Panc1 (cell line): ENCODE data around the gene HAL. TPM values are rescaled to one million over a fixed set of nuclear protein-coding genes. Genes with fewer than 3 reads are reported as not detected.

Source experiments
- ATAC-seq: fragments of 200-7000 bp; cut with Tn5 transposase; 2 replicates; pipeline ENCODE4 v1.9.1; 2020; ENCODE audit warnings: mild to moderate bottlenecking, moderate library complexity
- BruUV-seq: library from RNA; stranded (reverse); fragments of 400-500 nt; replicated peaks from 2 replicates; lab custom pipeline; 2021; lab: Mats Ljungman, UMichigan
- CTCF ChIA-PET: fragments of 300-600 bp; sonication (Branson Sonifier 250); formaldehyde crosslinking; loops from one replicate; lab custom pipeline; 2022; ENCODE audit warnings: antibody characterized with exemption; lab: Charles Lee
- POLR2A ChIA-PET: fragments of 300-600 bp; sonication (Branson Sonifier 250); formaldehyde crosslinking; loops from one replicate; lab custom pipeline; 2022; ENCODE audit warnings: antibody characterized with exemption; lab: Charles Lee
- DNase-seq: peaks from one replicate; pipeline ENCODE4 v3.0.0-alpha.2; 2010; ENCODE audit warnings: low read depth, low spot score
- H3K27ac ChIP-seq: 2 replicates; pipeline ENCODE4 v1.5.1; 2011; ENCODE audit warnings: mild to moderate bottlenecking, low read length, inconsistent platforms
- H3K27me3 ChIP-seq: fragments of 200-500 bp; sonication (Bioruptor generic); 2 replicates; pipeline ENCODE4 v1.6.0; 2014; ENCODE audit warnings: low read length, inconsistent platforms; ENCODE audit not compliant: control insufficient read depth, insufficient read depth
- H3K36me3 ChIP-seq: fragments of 200-500 bp; sonication (Bioruptor generic); 2 replicates; pipeline ENCODE4 v1.5.1; 2014; ENCODE audit warnings: inconsistent platforms, mild to moderate bottlenecking, low read length, moderate library complexity; ENCODE audit not compliant: control insufficient read depth, insufficient read depth
- H3K4me1 ChIP-seq: 2 replicates; pipeline ENCODE4 v1.5.1; 2011; ENCODE audit warnings: inconsistent platforms, mild to moderate bottlenecking, low read length, moderate library complexity; ENCODE audit not compliant: control insufficient read depth, insufficient read depth
- H3K4me3 ChIP-seq, 2 experiments: 2 replicates each; pipeline ENCODE4 v1.5.1; 2011 to 2012; ENCODE audit warnings: low read depth in 2 of 2, low read length in 2 of 2, mild to moderate bottlenecking in 2 of 2, inconsistent platforms in 1 of 2, moderate library complexity in 1 of 2
- H3K9me3 ChIP-seq: fragments of 200-500 bp; sonication (Bioruptor generic); 2 replicates; pipeline ENCODE4 v1.5.1; 2014; ENCODE audit warnings: low read depth, mild to moderate bottlenecking, inconsistent platforms, low read length, moderate library complexity; ENCODE audit not compliant: control insufficient read depth, insufficient read depth
- CTCF ChIP-seq: fragments of 450-650 bp; IDR thresholded peaks from 2 replicates; pipeline ENCODE4 v1.5.1; 2017; ENCODE audit warnings: mild to moderate bottlenecking
- POLR2AphosphoS5 ChIP-seq: IDR thresholded peaks from 2 replicates; pipeline ENCODE4 v1.6.1; 2012; ENCODE audit warnings: mild to moderate bottlenecking, low read depth, low read length, moderate library complexity
- SIN3A ChIP-seq: IDR thresholded peaks from 2 replicates; pipeline ENCODE4 v1.6.1; 2012; ENCODE audit warnings: low read depth, mild to moderate bottlenecking, low read length, moderate library complexity, borderline replicate concordance; ENCODE audit not compliant: insufficient read depth
- TCF7L2 ChIP-seq: IDR thresholded peaks from 2 replicates; pipeline ENCODE4 v1.6.1; 2011; ENCODE audit warnings: mild to moderate bottlenecking, low read depth, low read length, inconsistent platforms
- in situ Hi-C: cut with HindIII; loops from 2 replicates; pipeline ENCODE4 v1.10.0; 2016; ENCODE audit warnings: low sequenced_read_pairs, low pct_unique_long_range_greater_than_20kb
- intact Hi-C: fragments of 100-400 bp; cut with micrococcal nuclease; formaldehyde crosslinking; loops from one replicate; pipeline ENCODE4 v1.10.0; 2022; ENCODE audit not compliant: unreplicated experiment
- total RNA-seq: library from RNA; stranded (reverse); gene quantifications from one replicate; pipeline ENCODE4 v1.2.1, GENCODE V29; 2021; ENCODE audit not compliant: unreplicated experiment
- TF ChIP-seq, protein P1 (sequence below), 2 experiments: IDR thresholded peaks; 2 replicates each; pipeline ENCODE4 v1.6.1; 2011 to 2012; ENCODE audit warnings: low read depth in 2 of 2, control low read depth in 1 of 2, low read length in 1 of 2, mild to moderate bottlenecking in 1 of 2, moderate library complexity in 1 of 2; ENCODE audit not compliant: insufficient read depth in 1 of 2

HAL gene
- total RNA-seq, 1 experiment from 2014 or later = 0.08 TPM

GRCh38 chr12:96044943-96045290 lies 48.8 kb upstream of the HAL start:
- no peak for TF ChIP-seq TCF7L2
- TF ChIP-seq CTCF = no peak
- no peak for TF ChIP-seq POLR2AphosphoS5
- TF ChIP-seq, protein P1, sequence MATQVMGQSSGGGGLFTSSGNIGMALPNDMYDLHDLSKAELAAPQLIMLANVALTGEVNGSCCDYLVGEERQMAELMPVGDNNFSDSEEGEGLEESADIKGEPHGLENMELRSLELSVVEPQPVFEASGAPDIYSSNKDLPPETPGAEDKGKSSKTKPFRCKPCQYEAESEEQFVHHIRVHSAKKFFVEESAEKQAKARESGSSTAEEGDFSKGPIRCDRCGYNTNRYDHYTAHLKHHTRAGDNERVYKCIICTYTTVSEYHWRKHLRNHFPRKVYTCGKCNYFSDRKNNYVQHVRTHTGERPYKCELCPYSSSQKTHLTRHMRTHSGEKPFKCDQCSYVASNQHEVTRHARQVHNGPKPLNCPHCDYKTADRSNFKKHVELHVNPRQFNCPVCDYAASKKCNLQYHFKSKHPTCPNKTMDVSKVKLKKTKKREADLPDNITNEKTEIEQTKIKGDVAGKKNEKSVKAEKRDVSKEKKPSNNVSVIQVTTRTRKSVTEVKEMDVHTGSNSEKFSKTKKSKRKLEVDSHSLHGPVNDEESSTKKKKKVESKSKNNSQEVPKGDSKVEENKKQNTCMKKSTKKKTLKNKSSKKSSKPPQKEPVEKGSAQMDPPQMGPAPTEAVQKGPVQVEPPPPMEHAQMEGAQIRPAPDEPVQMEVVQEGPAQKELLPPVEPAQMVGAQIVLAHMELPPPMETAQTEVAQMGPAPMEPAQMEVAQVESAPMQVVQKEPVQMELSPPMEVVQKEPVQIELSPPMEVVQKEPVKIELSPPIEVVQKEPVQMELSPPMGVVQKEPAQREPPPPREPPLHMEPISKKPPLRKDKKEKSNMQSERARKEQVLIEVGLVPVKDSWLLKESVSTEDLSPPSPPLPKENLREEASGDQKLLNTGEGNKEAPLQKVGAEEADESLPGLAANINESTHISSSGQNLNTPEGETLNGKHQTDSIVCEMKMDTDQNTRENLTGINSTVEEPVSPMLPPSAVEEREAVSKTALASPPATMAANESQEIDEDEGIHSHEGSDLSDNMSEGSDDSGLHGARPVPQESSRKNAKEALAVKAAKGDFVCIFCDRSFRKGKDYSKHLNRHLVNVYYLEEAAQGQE (IDR thresholded peaks at IDR 0.05; ENCODE audit: insufficient read depth in 1 of 2, low read depth in 2 of 2, low read length in 1 of 2) = no peak
- TF ChIP-seq SIN3A = no peak
- Histone ChIP-seq H3K4me1 (no peaks in the 10 kb centered on the region; the same call in 1 of the 2 replicates), H3K27ac (no peak overlapping the region), H3K9me3 (no peaks in the 10 kb centered on the region), H3K4me3 (no peak overlapping the region), H3K27me3 (no peaks in the 10 kb centered on the region), H3K36me3 (no peaks in the 10 kb centered on the region)
- DNase-seq = no peak
- intact Hi-C loops = no loop called here
- BruUV-seq = no TSS peak
- ChIA-PET CTCF (no interaction called here), POLR2A (no interaction called here)
- in situ Hi-C loops = no loop called here
- ATAC-seq = no peak

- POLR2A ChIA-PET = no interaction called here
- H3K4me1 ChIP-seq = no peaks in the 10 kb centered on the region; the same call in 1 of the 2 replicates
- in situ Hi-C loops (no loop called here), intact Hi-C loops (no loop called here)
- DNase-seq (no peak), ATAC-seq (no peak)
- BruUV-seq = no TSS peak
- H3K9me3 ChIP-seq = no peaks in the 10 kb centered on the region
- H3K36me3 ChIP-seq = no peaks in the 10 kb centered on the region
- no peak overlapping the region for H3K4me3 ChIP-seq
- CTCF ChIA-PET = no interaction called here
- TF ChIP-seq SIN3A = no peak
- TF ChIP-seq CTCF = no peak
- no peak for TF ChIP-seq POLR2AphosphoS5
- no peak for TF ChIP-seq TCF7L2
- TF ChIP-seq, protein P1 (IDR thresholded peaks at IDR 0.05; ENCODE audit: insufficient read depth in 1 of 2, low read depth in 2 of 2, low read length in 1 of 2) = no peak
- H3K27ac ChIP-seq = no peak overlapping the region
- no peaks in the 10 kb centered on the region for H3K27me3 ChIP-seq
Measured at GRCh38 chr12:96044017-96044942, 48.1 kb upstream of the HAL start.
